ENCODE measurements around the gene LRRC32.

LRRC32 gene

GRCh38 chr11:76662656-76663485, 7.7 kb downstream of the LRRC32 start:
- DNase-seq (ENCODE audit: low read depth), result no peak

- no peak for DNase-seq (ENCODE audit: low read depth)
These were observed 8.6 kb downstream of the LRRC32 start for GRCh38 chr11:76661834-76662434.

GRCh38 chr11:76661306-76661751, 9.2 kb downstream of the LRRC32 start:
- no peak for DNase-seq (ENCODE audit: low read depth)

DNA sequence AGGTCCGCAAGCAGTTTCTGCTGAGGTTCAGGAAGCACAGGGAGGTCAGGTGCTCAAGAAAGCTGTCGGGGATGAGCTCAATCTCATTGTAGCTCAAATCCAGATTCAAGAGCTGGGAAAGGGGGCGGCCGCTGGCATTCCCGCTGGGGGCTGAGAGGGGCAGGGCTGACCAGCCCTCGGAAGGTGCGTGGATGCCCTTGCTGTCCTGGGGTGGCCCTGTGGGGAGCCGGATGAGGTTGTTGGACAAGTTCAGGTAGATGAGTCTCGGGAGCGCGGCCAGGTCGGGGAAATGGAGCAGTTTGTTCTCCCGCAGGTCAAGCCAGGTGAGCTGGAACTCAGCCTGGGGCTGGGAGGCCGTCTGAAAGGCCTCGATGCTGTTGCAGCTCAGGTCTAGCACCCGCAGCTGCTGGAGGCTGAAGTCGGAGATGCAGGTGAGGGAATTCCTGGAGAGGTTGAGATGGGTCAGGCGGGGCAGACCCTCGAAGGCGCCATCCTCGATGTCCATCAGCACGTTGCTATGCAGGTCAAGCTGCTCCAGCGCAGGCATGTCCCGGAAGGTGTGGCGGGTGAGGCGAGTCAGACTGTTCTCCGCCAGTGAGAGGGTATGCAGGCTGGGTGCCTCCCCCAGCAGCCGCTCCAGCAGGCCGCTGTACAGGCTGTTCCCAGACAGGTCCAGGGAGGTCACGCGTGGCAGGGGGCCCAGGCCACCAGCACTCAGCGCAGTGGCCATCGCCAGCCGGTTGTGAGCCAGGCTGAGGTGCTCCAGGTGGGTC, 9.8 kb downstream of the LRRC32 start:
- DNase-seq (ENCODE audit: low read depth), result no peak

- DNase-seq (ENCODE audit: low read depth), result no peak
These were observed 10.6 kb downstream of the LRRC32 start for GRCh38 chr11:76659672-76660532.

DNA sequence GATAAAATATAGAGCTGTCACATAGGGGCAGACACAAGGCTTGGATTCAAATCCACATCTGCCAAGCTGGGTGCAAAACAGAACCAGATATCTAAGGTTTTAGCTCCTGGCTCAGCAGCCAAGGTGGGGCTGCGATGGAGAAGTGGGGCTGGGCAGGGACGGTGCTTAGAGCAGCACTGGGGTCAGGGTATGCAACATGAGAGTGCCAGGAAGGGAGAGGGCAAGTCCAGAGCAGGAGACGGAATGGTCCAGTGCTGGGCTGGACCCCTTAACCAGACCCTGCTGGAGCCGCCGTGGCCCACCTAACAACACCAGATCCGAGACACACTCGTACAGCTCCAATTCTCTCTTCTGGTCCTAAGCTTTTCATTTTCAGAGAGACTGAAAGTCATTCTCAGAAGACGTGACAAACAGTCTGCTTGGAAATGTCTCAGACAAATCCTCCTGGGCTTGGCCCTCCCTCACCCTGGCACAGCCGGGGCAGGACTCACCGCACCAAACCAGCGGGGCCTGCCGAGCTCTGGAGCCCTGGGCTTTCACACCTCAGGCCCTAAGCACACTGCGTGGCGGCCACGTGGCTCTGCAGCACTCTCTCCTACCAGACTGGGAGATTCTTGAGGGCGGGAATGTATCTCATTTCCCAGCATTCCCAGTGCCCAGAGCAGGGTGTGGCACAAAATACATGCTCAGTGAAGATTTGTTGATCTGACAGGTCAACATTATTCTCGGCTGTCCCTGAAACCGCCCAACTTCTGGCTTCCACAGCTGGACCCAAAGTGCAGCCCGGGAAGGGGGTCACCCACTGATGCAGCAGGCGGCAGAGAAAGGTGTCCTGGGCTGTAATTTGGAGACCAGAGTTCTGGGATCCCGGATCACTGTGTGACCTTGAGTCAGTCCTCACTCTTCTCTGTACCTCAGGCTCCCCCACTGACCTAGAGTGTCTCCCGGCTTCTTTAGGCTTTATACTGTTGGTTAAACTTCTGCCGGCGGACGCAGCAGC, 11.6 kb downstream of the LRRC32 start:
- no peak for DNase-seq (ENCODE audit: low read depth)

DNA sequence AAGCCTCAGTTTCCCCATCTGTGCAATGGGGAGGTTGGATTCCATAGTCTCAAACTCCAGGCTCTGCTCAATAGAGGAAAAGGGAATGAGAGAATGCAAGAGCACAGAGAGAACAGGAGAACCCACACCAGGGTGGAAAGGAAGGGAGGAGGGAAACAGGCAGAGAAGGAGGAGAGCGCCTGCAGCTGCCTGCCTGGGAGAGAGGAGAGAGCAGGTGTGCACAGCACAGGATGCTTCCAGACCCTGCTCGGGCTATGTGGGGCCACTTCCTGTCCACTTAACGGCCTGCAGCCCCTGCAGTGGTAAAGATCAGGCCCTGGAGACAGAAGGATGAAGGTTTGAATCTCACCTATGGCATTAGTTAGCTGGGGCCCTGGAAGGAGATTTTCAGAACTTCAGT, 12.3 kb downstream of the LRRC32 start:
- DNase-seq (ENCODE audit: low read depth), result no peak

- DNase-seq (ENCODE audit: low read depth), result no peak
These were observed 13.1 kb downstream of the LRRC32 start for GRCh38 chr11:76657187-76658170.

- no peak for DNase-seq (ENCODE audit: low read depth)
These were observed 13.9 kb downstream of the LRRC32 start for GRCh38 chr11:76656571-76657081.

- DNase-seq (ENCODE audit: low read depth), result no peak
These were observed 14.5 kb downstream of the LRRC32 start for GRCh38 chr11:76656050-76656531.

- DNase-seq (ENCODE audit: low read depth), result no peak
These were observed 15.0 kb downstream of the LRRC32 start for GRCh38 chr11:76655501-76656049.

DNA sequence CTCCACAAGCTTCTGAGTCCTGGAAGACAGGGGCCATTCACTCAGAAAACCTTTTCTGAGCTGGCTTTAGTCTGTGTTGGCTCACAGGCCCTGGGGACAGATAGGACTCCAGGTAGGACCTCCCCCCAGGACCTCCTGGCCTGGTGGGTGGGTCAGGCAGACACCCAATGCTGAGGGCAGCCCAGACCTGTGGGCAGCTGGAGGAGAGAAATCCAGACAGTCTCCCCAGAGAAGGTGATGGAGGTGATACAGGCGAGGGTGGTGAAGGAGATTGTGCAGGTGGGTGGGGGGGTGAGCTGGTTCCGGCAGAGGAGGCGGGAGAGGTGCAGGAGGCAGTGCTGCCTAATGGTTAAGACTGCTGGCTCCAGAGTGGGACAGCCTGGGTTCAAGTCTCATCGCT, 15.6 kb downstream of the LRRC32 start:
- DNase-seq (ENCODE audit: low read depth), result no peak

GRCh38 chr11:76654298-76654851, 16.2 kb downstream of the LRRC32 start:
- no peak for DNase-seq (ENCODE audit: low read depth)

- no peak for DNase-seq (ENCODE audit: low read depth)
These were observed 16.8 kb downstream of the LRRC32 start for GRCh38 chr11:76653674-76654284.

GRCh38 chr11:76653012-76653673, 17.4 kb downstream of the LRRC32 start:
- no peak for DNase-seq (ENCODE audit: low read depth)

GRCh38 chr11:76649851-76650372, 20.6 kb downstream of the LRRC32 start:
- no peak for DNase-seq (ENCODE audit: low read depth)

DNA sequence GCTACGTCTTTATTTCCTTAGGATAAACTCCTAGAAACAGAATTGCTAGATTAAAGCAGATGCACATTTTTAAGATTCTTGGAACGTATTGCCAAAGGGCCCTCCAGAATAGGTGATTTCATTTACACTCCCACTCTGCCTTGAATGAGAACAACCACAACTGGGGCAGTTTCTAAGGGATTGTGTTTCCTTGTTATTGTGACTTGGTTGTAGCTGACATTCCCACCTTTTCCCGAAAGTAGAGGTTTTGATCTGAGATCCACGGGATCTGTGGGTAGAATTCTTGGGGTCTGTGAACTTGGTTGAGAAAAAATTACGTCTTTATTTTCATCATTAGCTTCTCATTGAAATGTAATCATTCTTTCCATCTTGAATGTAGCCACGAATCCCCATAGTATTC, 21.5 kb downstream of the LRRC32 start:
- DNase-seq (ENCODE audit: low read depth), result no peak

Data from stimulated activated CD8-positive, alpha-beta memory T cell treated with anti-CD3 and anti-CD28 coated beads, Interleukin-4, amount 100 ng/mL, for 24 hours (primary cell).